Stimulated activated CD4-positive, alpha-beta T cell treated with anti-CD3 and anti-CD28 coated beads, TNF-alpha, amount 100 ng/mL, for 24 hours (primary cell): ENCODE results near the gene NAGK.
"Not testable (repeated sequence)": the region's sequence is repeated elsewhere in the genome, so short reads cannot be mapped to it uniquely, and the experiment has no call there.

Experiments
- DNase-seq, 3 experiments: peaks; one replicate each; pipeline ENCODE4 v3.0.0-alpha.2; 2020; ENCODE audit warnings: low read depth in 3 of 3

NAGK gene

GRCh38 chr2:71069376-71069775 is 928 bp downstream of the NAGK start:
- DNase-seq = no peak

- DNase-seq = no peak
These were observed 2.0 kb downstream of the NAGK start for GRCh38 chr2:71070294-71071093.

GRCh38 chr2:71071681-71072398 is 3.4 kb downstream of the NAGK start:
- peak; percentile 25 to 59 (median 37) for DNase-seq

- no peak for DNase-seq
These were observed 4.0 kb downstream of the NAGK start for GRCh38 chr2:71072492-71072891.

- no peak for DNase-seq
These were observed 5.0 kb downstream of the NAGK start for GRCh38 chr2:71073475-71073874.

GRCh38 chr2:71074893-71075395 is 6.5 kb downstream of the NAGK start:
- DNase-seq = no peak

GRCh38 chr2:71078624-71079023 is 10.2 kb downstream of the NAGK start:
- no peak for DNase-seq

- DNase-seq = peak in 2 of 3 experiments; percentile 34 to 64
These were observed 14.2 kb downstream of the NAGK start for GRCh38 chr2:71082402-71083252.

GRCh38 chr2:71083297-71083696 is 14.8 kb downstream of the NAGK start:
- DNase-seq = not testable (repeated sequence)

GRCh38 chr2:71083752-71084312 is 15.4 kb downstream of the NAGK start:
- not testable (repeated sequence) for DNase-seq

- DNase-seq = not testable (repeated sequence)
These were observed 17.0 kb downstream of the NAGK start for GRCh38 chr2:71085325-71086003.

- not testable (repeated sequence) for DNase-seq
These were observed 21.0 kb downstream of the NAGK start for GRCh38 chr2:71089475-71089874.

- DNase-seq = not testable (repeated sequence)
These were observed 23.4 kb downstream of the NAGK start for GRCh38 chr2:71091808-71092207.

GRCh38 chr2:71092491-71093260 is 24.2 kb downstream of the NAGK start:
- not testable (repeated sequence) for DNase-seq

- DNase-seq = peak in 2 of 3 experiments; percentile 7 to 53
These were observed 31.9 kb downstream of the NAGK start for GRCh38 chr2:71100195-71100964.

GRCh38 chr2:71101656-71102055 is 33.2 kb downstream of the NAGK start:
- no peak for DNase-seq

- no peak for DNase-seq
These were observed 34.7 kb downstream of the NAGK start for GRCh38 chr2:71102981-71103681.

- DNase-seq = no peak
These were observed 35.4 kb downstream of the NAGK start for GRCh38 chr2:71103809-71104208.

GRCh38 chr2:71106463-71106862 is 38.0 kb downstream of the NAGK start:
- DNase-seq = not testable (repeated sequence)
